Right ventricle myocardium superior (tissue), 1 donor: ENCODE results near the gene CER1. TPM values are rescaled to one million over a fixed set of nuclear protein-coding genes. Genes with fewer than 3 reads are reported as not detected.

ENCODE experiments used
- ATAC-seq: fragments of 200-7000 bp; cut with Tn5 transposase; one replicate; pipeline ENCODE4 v1.9.1; 2020; ENCODE audit warnings: mild to moderate bottlenecking; ENCODE audit not compliant: poor library complexity
- DNase-seq: peaks from one replicate; pipeline ENCODE4 v3.0.0-alpha.2; 2020
- intact Hi-C: fragments of 100-400 bp; cut with DNase I; formaldehyde crosslinking; loops from one replicate; pipeline ENCODE4 v1.11.2; 2022
- long read RNA-seq: library from polyadenylated mRNA; unstranded; transcript quantifications from one replicate; pipeline ENCODE4 v2.0.0, GENCODE V29; 2021
- total RNA-seq: library from RNA; stranded (reverse); fragmentation: NEBNext Ultra II Directional; extraction: Animal tissue kit (Norgen Biotek cat#: 25700); gene quantifications from one replicate; pipeline ENCODE4 v1.2.1, GENCODE V29; 2021
- donor health status: DM: no; HTN: yes; CAD: no; lungs with severe emphysema.

CER1 gene
- total RNA-seq, result not detected
- long read RNA-seq, result 0 reads

DNA sequence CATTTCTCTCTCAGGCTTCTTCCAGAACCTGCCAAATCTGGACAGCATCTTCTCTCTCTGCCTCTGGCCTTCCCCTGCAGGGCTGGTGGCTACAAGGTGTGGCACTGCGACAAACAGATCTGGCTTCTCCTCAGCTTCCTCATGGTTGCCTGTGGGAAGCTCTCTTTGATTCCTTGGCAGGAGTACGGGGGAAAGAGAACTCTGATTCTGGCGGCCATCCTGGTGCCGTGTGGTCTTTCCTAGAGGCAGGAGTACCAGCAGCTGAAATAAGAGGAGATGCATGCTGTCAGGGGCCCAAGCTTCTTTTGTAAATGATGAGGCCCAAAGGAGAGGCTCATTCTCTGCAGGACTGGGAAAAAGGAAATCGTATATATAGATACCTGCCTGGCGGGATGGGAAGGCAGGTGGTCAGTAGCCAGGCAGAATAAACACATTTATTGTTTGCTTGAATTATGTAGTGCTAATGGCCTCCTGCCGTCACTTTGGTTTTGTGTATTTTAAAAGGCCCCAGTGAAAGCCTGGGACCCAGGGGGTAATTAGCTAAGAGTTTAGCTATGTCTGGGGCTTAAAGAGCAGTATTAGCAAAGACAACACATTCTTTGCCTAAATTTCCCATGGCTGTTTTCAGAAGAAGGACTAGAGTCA lies at the start of gene CER1:
CER1 (minus strand) TSS at position 343 of the 645 bp plus-strand sequence; CDS start at position 282, 61 bp downstream.
- DNase-seq (no peak), ATAC-seq (no peak)
- intact Hi-C loops, result no loop called here

DNA sequence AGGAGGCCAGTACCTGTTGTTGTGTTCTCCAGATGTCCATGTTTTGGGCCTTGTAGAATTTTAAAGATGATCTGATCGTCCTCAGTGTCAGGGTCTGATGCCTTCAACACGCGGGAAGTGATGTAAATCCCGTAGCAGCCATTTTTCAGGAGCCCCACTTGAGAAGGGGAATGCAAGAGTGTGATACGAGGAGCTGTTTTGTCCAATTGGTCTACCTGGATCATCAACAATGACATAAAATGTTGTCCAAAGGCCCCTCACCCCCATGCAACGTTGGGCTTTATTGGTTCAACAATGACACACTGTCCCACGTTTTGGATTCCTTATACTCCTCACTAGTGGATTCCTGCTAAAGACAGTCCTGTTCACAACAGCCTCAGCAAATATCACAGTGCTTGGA lies 48.1 kb upstream of the CER1 start:
- no peak for ATAC-seq
- intact Hi-C loops, result no loop called here
- DNase-seq, result no peak

DNA sequence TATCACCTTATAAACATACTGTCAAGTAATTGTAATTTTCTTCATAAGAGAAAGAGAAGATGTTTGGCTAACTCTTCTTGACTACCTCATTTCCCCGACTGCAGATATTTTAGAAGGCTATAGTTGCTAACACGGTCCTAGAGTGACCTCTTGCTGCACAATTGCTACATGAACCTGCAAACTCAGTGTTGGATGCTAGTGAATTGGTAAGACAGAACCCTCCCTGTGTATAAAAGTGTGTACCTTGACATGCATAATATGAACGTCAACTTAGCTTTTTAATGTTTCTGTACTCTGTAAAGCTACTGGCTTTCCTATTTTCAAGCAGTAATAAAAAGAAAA lies 46.7 kb upstream of the CER1 start:
- no peak for DNase-seq
- intact Hi-C loops, result loop anchor here (5.0 to 10.0 kb wide), 3 partner anchors 152 to 1734 kb away; no protein-coding TSS in a partner anchor
- ATAC-seq, result peak; percentile 74

- peak; percentile 62 for ATAC-seq
These were observed 46.1 kb upstream of the CER1 start for GRCh38 chr9:14768405-14769229.

DNA sequence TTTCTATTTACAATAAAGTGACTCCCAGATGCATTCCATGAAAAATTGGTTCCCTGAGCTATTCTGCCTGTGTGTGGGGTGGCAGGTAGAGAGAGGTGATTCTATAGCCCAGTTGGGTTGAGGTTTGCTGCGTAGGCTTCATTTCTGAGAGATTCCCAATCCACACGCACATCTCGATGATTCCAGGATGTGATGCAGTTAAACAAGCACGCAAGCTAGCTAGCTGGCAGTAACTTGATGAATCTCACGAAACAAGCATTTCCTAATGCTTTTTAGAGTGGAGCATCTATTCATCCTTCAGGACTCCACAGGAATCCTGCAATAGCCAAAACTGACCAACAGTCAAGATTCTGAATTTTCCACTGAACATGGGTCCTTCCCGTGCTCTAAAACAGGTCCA lies 43.8 kb upstream of the CER1 start:
- intact Hi-C loops, result loop anchor here (5.0 to 10.0 kb wide), 3 partner anchors 149 to 1731 kb away; no protein-coding TSS in a partner anchor
- ATAC-seq, result no peak
- no peak for DNase-seq

More at GRCh38 chr9:14768405-14769229, 46.1 kb upstream of the CER1 start:
- intact Hi-C loops, result loop anchor here (5.0 to 10.0 kb wide), 3 partner anchors 151 to 1734 kb away; no protein-coding TSS in a partner anchor
- DNase-seq, result no peak

- no peak for DNase-seq
- ATAC-seq, result no peak
- intact Hi-C loops, result loop anchor here (10.0 kb wide), 2 partner anchors 297 to 1727 kb away; no protein-coding TSS in a partner anchor
These were observed 39.1 kb upstream of the CER1 start for GRCh38 chr9:14761584-14761983.

- intact Hi-C loops, result loop anchor here (10.0 kb wide), 2 partner anchors 295 to 1725 kb away; no protein-coding TSS in a partner anchor
- ATAC-seq, result no peak
- no peak for DNase-seq
These were observed 37.5 kb upstream of the CER1 start for GRCh38 chr9:14760060-14760459.

GRCh38 chr9:14756291-14756690 lies 33.8 kb upstream of the CER1 start:
- intact Hi-C loops, result no loop called here
- ATAC-seq, result no peak

GRCh38 chr9:14752871-14753270 lies 30.3 kb upstream of the CER1 start:
- DNase-seq (no peak), ATAC-seq (no peak)
- intact Hi-C loops, result no loop called here

More at GRCh38 chr9:14756291-14756690, 33.8 kb upstream of the CER1 start:
- DNase-seq, result no peak

DNA sequence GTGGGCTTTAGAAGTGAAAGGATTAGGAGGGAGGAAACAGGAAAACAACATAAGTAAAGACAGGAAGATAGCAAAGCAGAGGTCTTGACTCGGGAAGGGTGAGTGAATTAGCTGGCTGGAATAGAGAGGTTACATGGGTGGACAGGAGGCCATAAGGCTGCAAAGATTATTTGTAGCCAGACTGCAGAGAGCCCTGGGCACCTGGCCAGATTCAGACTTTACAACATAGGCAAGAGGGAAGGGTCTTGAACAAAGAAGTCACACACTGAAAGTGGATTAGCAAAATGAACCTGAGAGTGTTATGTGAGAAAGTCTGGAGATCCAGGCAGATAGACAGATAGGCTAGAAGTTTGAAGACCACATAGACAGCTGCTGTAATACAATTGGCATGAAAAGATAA lies 29.7 kb upstream of the CER1 start:
- DNase-seq (no peak), ATAC-seq (peak; percentile 45)
- intact Hi-C loops, result no loop called here

DNA sequence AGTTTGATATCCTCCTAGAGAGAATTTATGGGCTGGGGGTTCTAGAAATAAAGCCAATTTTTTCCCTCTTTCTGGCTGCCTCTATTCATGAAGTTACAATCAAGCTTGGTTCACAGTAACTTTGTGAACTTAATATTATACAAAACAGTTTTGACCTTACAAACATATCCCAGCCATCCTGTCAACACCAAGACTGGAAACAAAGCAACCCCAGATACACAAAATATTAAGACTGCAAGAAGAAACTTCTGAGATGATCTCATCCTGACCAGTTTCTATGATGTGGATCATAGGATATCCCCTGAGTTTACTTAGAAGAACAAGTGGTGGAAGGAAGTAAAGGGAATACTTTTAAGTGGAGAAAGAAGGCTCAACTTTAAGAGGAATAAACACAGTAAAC lies 28.3 kb upstream of the CER1 start:
- ATAC-seq, result no peak
- intact Hi-C loops, result no loop called here
- no peak for DNase-seq

GRCh38 chr9:14749741-14750211 lies 27.2 kb upstream of the CER1 start:
- intact Hi-C loops, result no loop called here
- no peak for ATAC-seq
- no peak for DNase-seq

- intact Hi-C loops, result no loop called here
- no peak for ATAC-seq
- no peak for DNase-seq
These were observed 25.8 kb upstream of the CER1 start for GRCh38 chr9:14748373-14748772.

GRCh38 chr9:14747111-14747510 lies 24.6 kb upstream of the CER1 start:
- ATAC-seq (no peak), DNase-seq (no peak)
- intact Hi-C loops, result no loop called here

DNA sequence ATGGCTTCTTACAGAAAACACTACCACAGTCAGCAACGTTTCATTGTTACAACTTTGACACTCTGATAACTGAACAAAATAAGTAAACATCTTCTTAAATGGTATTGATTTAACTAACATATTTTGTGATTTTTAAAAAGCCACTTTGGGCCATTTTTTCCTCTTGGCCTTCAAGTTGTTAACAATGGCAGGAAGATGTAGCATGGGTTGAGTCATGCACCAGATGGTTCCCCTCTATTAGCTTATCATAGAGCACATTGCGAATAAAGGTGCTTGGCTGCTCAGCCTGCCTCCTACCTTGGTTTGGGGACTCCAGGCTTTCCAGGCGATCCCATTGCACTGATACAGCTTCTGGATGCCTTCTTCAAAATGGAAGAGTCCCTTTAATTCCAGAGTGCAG lies 24.1 kb upstream of the CER1 start:
- intact Hi-C loops, result no loop called here
- DNase-seq, result no peak
- no peak for ATAC-seq

DNA sequence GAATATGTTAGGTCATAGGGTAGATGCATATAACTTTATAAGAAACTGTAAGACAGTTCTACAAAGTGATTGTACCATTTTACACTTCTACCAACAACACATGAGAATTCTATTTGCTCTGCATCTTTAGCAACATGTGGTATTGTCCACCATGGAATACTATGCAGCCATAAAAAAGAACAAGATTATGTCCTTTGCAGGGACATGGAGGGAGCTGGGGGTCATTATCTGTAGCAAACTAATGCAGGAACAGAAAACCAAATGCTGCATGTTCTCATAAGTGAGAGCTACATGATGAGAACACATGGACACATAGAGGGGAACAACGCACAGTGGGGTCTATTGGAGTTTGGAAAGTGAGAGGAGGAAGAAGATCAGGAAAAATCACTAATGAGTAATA lies 22.2 kb upstream of the CER1 start:
- DNase-seq (no peak), ATAC-seq (no peak)
- intact Hi-C loops, result no loop called here

- intact Hi-C loops, result no loop called here
These were observed 18.8 kb upstream of the CER1 start for GRCh38 chr9:14741369-14741768.

GRCh38 chr9:14733133-14733532 lies 10.6 kb upstream of the CER1 start:
- ATAC-seq (no peak), DNase-seq (no peak)
- intact Hi-C loops, result no loop called here

More at GRCh38 chr9:14741369-14741768, 18.8 kb upstream of the CER1 start:
- DNase-seq (no peak), ATAC-seq (no peak)

DNA sequence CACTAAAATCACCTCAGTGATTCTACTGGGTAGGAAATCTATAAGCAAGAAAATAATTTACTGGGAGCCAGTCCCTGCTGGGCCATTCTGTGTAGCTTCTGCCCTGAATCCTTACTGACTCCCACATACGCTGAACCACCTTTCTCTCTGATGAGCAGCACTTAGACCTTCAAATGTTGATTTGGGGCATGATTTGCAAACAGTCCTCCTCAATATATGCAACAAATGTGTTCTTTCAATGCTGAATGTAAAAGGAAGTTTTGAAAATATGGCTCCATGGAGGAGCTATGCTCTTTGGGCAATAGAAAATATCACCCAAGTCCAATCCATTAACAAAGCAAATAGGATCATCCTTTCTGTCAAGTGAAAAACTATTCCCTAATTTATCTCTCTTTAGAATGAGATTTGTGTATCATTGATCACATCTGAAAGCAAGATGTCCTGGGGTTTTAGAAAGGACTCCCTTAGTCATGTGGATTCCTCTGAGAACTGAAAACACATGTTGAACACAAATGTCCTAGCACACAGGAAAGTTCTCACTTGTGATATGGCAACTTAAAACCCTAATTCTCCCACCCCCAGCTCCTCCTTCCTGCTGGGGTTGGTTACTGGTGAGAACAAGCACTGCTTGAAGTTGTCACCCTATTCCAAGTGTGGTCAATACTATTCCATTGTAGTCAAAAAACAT lies 8.9 kb upstream of the CER1 start:
- intact Hi-C loops, result no loop called here
- ATAC-seq (no peak), DNase-seq (no peak)
